Measurements from ENCODE around the gene ZNF141.

Gene ZNF141

DNA sequence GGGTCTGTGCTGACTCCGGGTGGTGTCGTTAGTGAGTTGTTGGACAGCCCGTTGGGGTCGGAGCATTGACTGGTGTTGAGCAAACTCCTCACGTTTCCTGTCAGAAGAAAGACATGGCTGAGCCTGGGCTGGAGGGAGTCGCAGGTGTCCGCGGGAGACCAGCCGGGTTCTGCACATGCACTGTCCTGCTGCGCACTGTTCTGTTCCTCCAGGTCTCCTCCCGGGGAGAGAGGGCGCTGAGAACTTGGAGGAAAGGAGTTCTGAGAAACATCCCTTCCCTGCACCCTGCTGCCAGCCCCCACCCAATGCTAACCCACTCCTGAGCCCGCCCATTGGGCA, 1.1 kb downstream of the ZNF141 start:
- peak overlapping the region; percentile 91 for H3K4me3 ChIP-seq (ENCODE audit: low read depth, low read length)
- no peak for TF ChIP-seq CTCF (IDR thresholded peaks at IDR 0.05; ENCODE audit: low read depth, low read length)

DNA sequence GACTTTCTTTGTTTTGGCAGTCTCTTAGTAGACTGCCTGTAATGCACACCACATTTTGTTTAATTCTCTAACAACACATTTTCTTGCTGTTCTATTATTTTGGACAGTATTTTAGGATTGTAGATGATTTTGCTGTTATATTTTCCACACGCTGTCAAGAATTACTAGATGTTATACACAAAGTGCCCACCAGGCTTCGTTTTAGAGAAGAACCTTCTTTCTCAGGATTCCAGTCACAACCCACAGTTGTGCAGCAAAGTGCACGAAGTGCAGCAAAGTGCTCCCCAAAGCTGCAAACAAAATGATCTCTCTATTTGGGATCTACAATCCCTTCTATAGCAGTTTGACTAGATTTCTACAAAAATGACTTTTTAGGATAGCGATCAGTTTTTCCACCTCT, 2.4 kb downstream of the ZNF141 start:
- no peak overlapping the region for H3K4me3 ChIP-seq (ENCODE audit: low read depth, low read length)
- TF ChIP-seq CTCF (IDR thresholded peaks at IDR 0.05; ENCODE audit: low read depth, low read length) = no peak

GRCh38 chr4:373062-373839, 35.6 kb downstream of the ZNF141 start:
- TF ChIP-seq CTCF (IDR thresholded peaks at IDR 0.05; ENCODE audit: low read depth, low read length) = no peak
- no peak overlapping the region for H3K4me3 ChIP-seq (ENCODE audit: low read depth, low read length)

- no peak for TF ChIP-seq CTCF (IDR thresholded peaks at IDR 0.05; ENCODE audit: low read depth, low read length)
- H3K4me3 ChIP-seq (ENCODE audit: low read depth, low read length) = no peak overlapping the region
Observed at GRCh38 chr4:374298-375160, 36.9 kb downstream of the ZNF141 start.

DNA sequence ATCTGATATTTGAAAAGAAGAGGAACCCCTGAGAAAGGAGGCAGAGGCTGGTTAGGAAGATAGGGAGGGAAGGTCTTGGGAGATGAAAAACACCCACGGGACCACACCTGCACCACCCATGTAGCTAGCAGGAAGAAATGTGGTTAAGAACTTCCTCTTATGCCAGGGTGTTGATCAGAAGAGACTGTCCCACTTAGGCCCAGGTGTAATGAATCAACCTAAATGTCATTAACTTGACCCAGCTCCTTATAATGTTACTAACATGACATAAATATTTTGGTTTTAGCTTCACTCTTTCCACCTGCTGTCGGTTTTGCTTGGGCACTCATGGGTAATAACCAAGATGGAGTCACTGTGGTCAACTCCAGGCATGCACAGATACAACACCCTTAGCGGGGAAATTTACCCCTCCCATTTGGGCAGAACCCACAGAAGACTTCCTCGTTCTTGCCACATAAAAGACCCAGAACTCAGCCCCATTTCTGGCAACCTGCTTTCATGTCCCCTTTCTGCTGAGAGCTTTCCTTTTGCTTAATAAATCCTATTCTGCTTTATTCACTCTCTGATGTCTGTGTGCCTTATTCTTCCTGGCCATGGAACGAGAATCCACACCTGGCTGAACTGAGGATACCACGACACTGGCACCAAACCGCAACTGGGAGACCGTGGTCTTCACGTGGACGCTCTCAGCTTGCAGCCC, 46.8 kb downstream of the ZNF141 start:
- H3K4me3 ChIP-seq (ENCODE audit: low read depth, low read length) = no peak overlapping the region
- no peak for TF ChIP-seq CTCF (IDR thresholded peaks at IDR 0.05; ENCODE audit: low read depth, low read length)

GRCh38 chr4:385934-386707, 48.5 kb downstream of the ZNF141 start:
- no peak for TF ChIP-seq CTCF (IDR thresholded peaks at IDR 0.05; ENCODE audit: low read depth, low read length)

More at GRCh38 chr4:385934-386707, 48.5 kb downstream of the ZNF141 start:
- H3K4me3 ChIP-seq (ENCODE audit: low read depth, low read length) = no peak overlapping the region

Data from WI38 (cell line).